HepG2 (cell line): ENCODE measurements around the gene AMBRA1. TPM values are rescaled to one million over a fixed set of nuclear protein-coding genes. Genes with fewer than 3 reads are reported as not detected.

Source experiments
- ATAC-seq: fragments of 200-7000 bp; cut with Tn5 transposase; 3 replicates; pipeline ENCODE4 v1.9.1; 2020; ENCODE audit warnings: mild to moderate bottlenecking, moderate library complexity
- BruUV-seq: library from RNA; stranded (reverse); fragments of 400-500 nt; replicated peaks from 2 replicates; lab custom pipeline; 2021; lab: Mats Ljungman, UMichigan
- CTCF ChIA-PET: fragments of 300-600 bp; formaldehyde crosslinking; extraction: SDS; loops from one replicate; lab custom pipeline; 2021; ENCODE audit warnings: low total read pairs, inconsistent platforms, low intra/inter-chr PET ratio; lab: Yijun Ruan, JAX
- POLR2A ChIA-PET: fragments of 350-600 bp; sonication (Branson Sonifier 250); formaldehyde crosslinking; loops from one replicate; lab custom pipeline; 2020; ENCODE audit warnings: antibody characterized with exemption, inconsistent platforms; lab: Yijun Ruan, JAX
- DNase-seq: peaks from one replicate; pipeline ENCODE4 v3.0.0-alpha.2; 2015; ENCODE audit warnings: low spot score
- FAIRE-seq: peaks from 3 replicates; lab custom pipeline; 2011; peaks lifted over from hg19 to GRCh38; lab: Jason Lieb, UNC
- H2AFZ ChIP-seq: one replicate; pipeline ENCODE4 v1.6.1; 2011; ENCODE audit warnings: low read length, inconsistent platforms
- H3K27ac ChIP-seq: fragments of 300-600 bp; 3 replicates; pipeline ENCODE4 v1.8.0; 2011; ENCODE audit warnings: mixed run types, mild to moderate bottlenecking, mixed read lengths, low read length, inconsistent platforms; ENCODE audit not compliant: insufficient read depth; ENCODE audit errors: extremely low read length
- H3K27me3 ChIP-seq, 2 experiments: fragments of 200-600 bp in 1 of 2; 2 replicates in 1 of 2; 3 replicates in 1 of 2; pipeline versions ENCODE4 v1.6.0 to v1.8.0; 2011; ENCODE audit warnings: low read length in 2 of 2, mild to moderate bottlenecking in 2 of 2, moderate library complexity in 2 of 2, inconsistent platforms in 1 of 2; ENCODE audit not compliant: insufficient read depth in 2 of 2, control insufficient read depth in 1 of 2
- H3K36me3 ChIP-seq, 2 experiments: fragments of 200-600 bp in 1 of 2; replicated peaks in 1 of 2; 2 replicates in 1 of 2; 3 replicates in 1 of 2; pipeline versions ENCODE4 v1.5.1 to v1.8.0; 2011; ENCODE audit warnings: low read length in 2 of 2, inconsistent platforms in 1 of 2; ENCODE audit not compliant: insufficient read depth in 2 of 2, control insufficient read depth in 1 of 2
- H3K4me1 ChIP-seq: 2 replicates; pipeline ENCODE4 v1.5.1; 2012; ENCODE audit warnings: low read length, inconsistent platforms; ENCODE audit not compliant: insufficient read depth
- H3K4me2 ChIP-seq: 2 replicates; pipeline ENCODE4 v1.6.0; 2011; ENCODE audit warnings: low read depth, low read length, inconsistent platforms
- H3K4me3 ChIP-seq, 3 experiments: fragments of 200-600 bp in 1 of 3; sonication (generic), shearing (Covaris generic) in 1 of 3; replicated peaks in 1 of 3; 2 replicates each; pipeline ENCODE4 v1.5.1; 2011 to 2016; ENCODE audit warnings: low read length in 3 of 3, inconsistent platforms in 2 of 3, low read depth in 2 of 3, mild to moderate bottlenecking in 2 of 3, control low read depth in 1 of 3, mixed read lengths in 1 of 3; ENCODE audit not compliant: insufficient read depth in 1 of 3
- H3K79me2 ChIP-seq: one replicate; pipeline ENCODE4 v1.6.1; 2011; ENCODE audit warnings: low read length, inconsistent platforms; ENCODE audit not compliant: insufficient read depth
- H3K9ac ChIP-seq: 2 replicates; pipeline ENCODE4 v1.6.0; 2011; ENCODE audit warnings: mild to moderate bottlenecking, low read depth, low read length, inconsistent platforms; ENCODE audit not compliant: insufficient read depth
- H3K9me3 ChIP-seq: 2 replicates; pipeline ENCODE4 v1.5.1; 2012; ENCODE audit warnings: mild to moderate bottlenecking, low read length
- H4K20me1 ChIP-seq: 2 replicates; pipeline ENCODE4 v1.6.0; 2011; ENCODE audit warnings: inconsistent platforms, mild to moderate bottlenecking, low read length, moderate library complexity; ENCODE audit not compliant: insufficient read depth
- ARHGAP35 ChIP-seq: sonication (generic); formaldehyde crosslinking; IDR thresholded peaks from 2 replicates; pipeline ENCODE4 v1.9.0; 2022; ENCODE audit warnings: mild to moderate bottlenecking, inconsistent platforms, moderate library complexity, missing genetic modification reagents, borderline replicate concordance
- HNRNPL ChIP-seq: fragments of 200-400 bp; formaldehyde crosslinking; IDR thresholded peaks from 2 replicates; pipeline ENCODE4 v1.6.1; 2017; ENCODE audit warnings: mild to moderate bottlenecking, low read depth, low read length
- NFATC3 ChIP-seq: sonication (generic); formaldehyde crosslinking; IDR thresholded peaks from 2 replicates; pipeline ENCODE4 v1.5.1; 2020; ENCODE audit warnings: mild to moderate bottlenecking, missing genetic modification reagents
- NFYC ChIP-seq: IDR thresholded peaks from 2 replicates; pipeline ENCODE4 v1.6.1; 2016; ENCODE audit warnings: missing genetic modification reagents, missing compliant biosample characterization
- PLRG1 ChIP-seq: fragments of 450-650 bp; conservative IDR thresholded peaks from 2 replicates; pipeline ENCODE4 v1.6.1; 2016
- PRDM10 ChIP-seq: sonication (generic); formaldehyde crosslinking; IDR thresholded peaks from 2 replicates; pipeline ENCODE4 v1.4.0; 2020; ENCODE audit warnings: low read depth, missing genetic modification reagents
- ZBTB21 ChIP-seq: sonication (generic); formaldehyde crosslinking; IDR thresholded peaks from 2 replicates; pipeline ENCODE4 v1.4.0; 2020; ENCODE audit warnings: missing genetic modification reagents
- ZNF547 ChIP-seq: sonication (generic); formaldehyde crosslinking; IDR thresholded peaks from 2 replicates; pipeline ENCODE4 v1.5.1; 2020; ENCODE audit warnings: mild to moderate bottlenecking, missing genetic modification reagents
- ZNF605 ChIP-seq: sonication (generic); formaldehyde crosslinking; IDR thresholded peaks from 2 replicates; pipeline ENCODE4 v1.8.0; 2022; ENCODE audit warnings: mild to moderate bottlenecking, missing genetic modification reagents
- ZNF614 ChIP-seq: IDR thresholded peaks from 2 replicates; pipeline ENCODE4 v1.6.1; 2018; ENCODE audit warnings: missing biosample characterization, missing genetic modification reagents, inconsistent platforms, borderline replicate concordance
- ZNF7 ChIP-seq: IDR thresholded peaks from 2 replicates; pipeline ENCODE4 v1.6.1; 2016; ENCODE audit warnings: missing biosample characterization, missing genetic modification reagents
- WGBS: methylation state at CpG from one replicate; pipeline ENCODE4 v1.1.6; 2017; ENCODE audit warnings: low lambda C conversion rate; 5-methylcytosine and 5-hydroxymethylcytosine counted together
- in situ Hi-C: cut with HindIII; loops from 2 replicates; pipeline ENCODE4 v1.10.0; 2017; ENCODE audit warnings: low pct_unique_long_range_greater_than_20kb; ENCODE audit not compliant: extremely low pct_ligation_motif_present
- intact Hi-C: fragments of 100-400 bp; cut with micrococcal nuclease; formaldehyde crosslinking; loops from one replicate; pipeline ENCODE4 v1.10.0; 2022; ENCODE audit not compliant: unreplicated experiment
- polyA plus RNA-seq, 8 experiments: library from polyadenylated mRNA; depleted of rRNA in 3 of 8; stranded (reverse) in 7 of 8; unstranded in 1 of 8; fragments of >200 nt; fragmentation: Illumina TruSeq in 4 of 8; extraction: Trizol in 4 of 8; gene quantifications; 2 replicates each; pipeline versions ENCODE4 v1.2.1 to v1.2.3, GENCODE V29; 2011 to 2016; ENCODE audit warnings: low read depth in 4 of 8, missing spikeins in 1 of 8, mixed read lengths in 1 of 8; ENCODE audit not compliant: insufficient read depth in 1 of 8
- total RNA-seq, 5 experiments: library from RNA; depleted of rRNA; stranded (reverse); fragments of >200 nt; fragmentation: Illumina TruSeq; extraction: Trizol; gene quantifications; 2 replicates each; pipeline ENCODE4 v1.2.3, GENCODE V29; 2016; ENCODE audit warnings: low read depth in 1 of 5

Gene AMBRA1
- total and polyA plus RNA-seq, 2 of the 13 experiments (the other 11 are each of a cell fraction or from before 2014, with no cell fraction given): 15.7 to 26.0 TPM

GRCh38 chr11:46458491-46458890 is 135.3 kb downstream of the AMBRA1 start:
- H3K9ac ChIP-seq: no peak overlapping the region
- H3K4me3 ChIP-seq: no peak overlapping the region
- no peak overlapping the region for H2AFZ ChIP-seq
- H3K4me1 ChIP-seq: peaks cover 29% of the 10 kb centered on the region
- H4K20me1 ChIP-seq: peaks cover 32% of the 10 kb centered on the region
- no peaks in the 10 kb centered on the region for H3K27me3 ChIP-seq
- H3K4me2 ChIP-seq: no peak overlapping the region
- no peaks in the 10 kb centered on the region for H3K9me3 ChIP-seq
- TF ChIP-seq NFATC3 (no peak), ZBTB21 (CRISPR knock-in tag) (no peak), HNRNPL (no peak), ZNF605 (no peak), PRDM10 (CRISPR knock-in tag) (no peak), ARHGAP35 (no peak), ZNF547 (CRISPR knock-in tag) (no peak), ZNF7 (CRISPR knock-in tag) (no peak), NFYC (CRISPR knock-in tag) (no peak), ZNF614 (CRISPR knock-in tag) (no peak), PLRG1 (no peak)
- TF ChIP-seq, all 625 proteins: peak for 0
- no TSS peak for BruUV-seq
- in situ Hi-C loops (no loop called here), intact Hi-C loops (no loop called here)
- ATAC-seq (no peak), FAIRE-seq (no peak), DNase-seq (no peak)
- ChIA-PET POLR2A (no interaction called here), CTCF (no interaction called here)
- Histone ChIP-seq H3K27ac (no peak overlapping the region), H3K79me2 (peaks cover 15% of the 10 kb centered on the region), H3K36me3 (peaks cover 1 to 11% of the 10 kb centered on the region in 2 experiments)
- 99% methylated on average over 2 of the region's 2 CpGs for WGBS
